Epithelial cell of proximal tubule (primary cell): ENCODE measurements around the gene CNNM4. TPM values are rescaled to one million over a fixed set of nuclear protein-coding genes. Genes with fewer than 3 reads are reported as not detected.

ENCODE experiments used
- DNase-seq: peaks from one replicate; pipeline ENCODE4 v3.0.0-alpha.2; 2011; ENCODE audit warnings: low read depth
- H3K4me3 ChIP-seq: 2 replicates; pipeline ENCODE4 v1.5.1; 2011; ENCODE audit warnings: low read depth, mild to moderate bottlenecking, low read length
- total RNA-seq: library from RNA; depleted of rRNA; stranded (reverse); fragments of >200 nt; gene quantifications from 2 replicates; pipeline ENCODE4 v1.2.3, GENCODE V29; 2015
- TF ChIP-seq, protein P1 (sequence below): conservative IDR thresholded peaks from 2 replicates; pipeline ENCODE4 v1.5.1; 2012; ENCODE audit warnings: low read depth, mild to moderate bottlenecking, low read length

Gene CNNM4
- total RNA-seq, 1 donor from 2014 or later, result 5.7 TPM

DNA sequence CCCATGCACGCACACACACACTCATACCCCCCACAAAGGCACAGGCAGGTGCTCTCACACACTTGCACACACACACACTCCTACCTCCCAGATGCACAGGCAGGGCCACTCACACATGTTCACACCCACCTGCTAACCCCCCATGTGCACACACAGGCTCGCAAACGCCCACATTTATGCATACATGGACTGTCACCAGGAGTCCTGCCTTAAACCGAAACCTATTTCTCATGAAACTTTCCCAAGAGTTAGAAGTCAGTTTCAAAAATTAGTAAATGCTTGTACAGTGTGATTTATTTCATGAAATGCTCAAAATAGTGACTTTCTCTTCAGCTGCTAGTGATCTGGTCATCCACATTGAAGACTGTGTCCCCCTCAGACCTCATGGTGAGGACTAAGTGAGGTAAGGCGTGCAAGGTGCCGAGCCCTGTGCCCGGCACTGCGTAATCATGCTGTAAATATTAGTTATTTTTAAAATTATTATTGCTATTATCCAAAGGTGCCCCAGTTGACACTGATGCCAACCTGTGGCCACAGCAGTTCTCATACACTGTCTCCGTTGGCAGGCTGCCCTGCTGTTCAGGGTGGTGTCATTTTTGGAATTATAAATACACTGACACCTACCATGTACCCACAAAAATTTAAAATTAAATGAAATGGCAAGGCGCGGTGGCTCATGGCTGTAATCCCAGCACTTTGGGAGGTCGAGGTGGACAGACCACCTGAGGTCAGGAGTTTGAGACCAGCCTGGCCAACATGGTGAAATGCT is 12.4 kb downstream of the CNNM4 start:
- TF ChIP-seq, protein P1, sequence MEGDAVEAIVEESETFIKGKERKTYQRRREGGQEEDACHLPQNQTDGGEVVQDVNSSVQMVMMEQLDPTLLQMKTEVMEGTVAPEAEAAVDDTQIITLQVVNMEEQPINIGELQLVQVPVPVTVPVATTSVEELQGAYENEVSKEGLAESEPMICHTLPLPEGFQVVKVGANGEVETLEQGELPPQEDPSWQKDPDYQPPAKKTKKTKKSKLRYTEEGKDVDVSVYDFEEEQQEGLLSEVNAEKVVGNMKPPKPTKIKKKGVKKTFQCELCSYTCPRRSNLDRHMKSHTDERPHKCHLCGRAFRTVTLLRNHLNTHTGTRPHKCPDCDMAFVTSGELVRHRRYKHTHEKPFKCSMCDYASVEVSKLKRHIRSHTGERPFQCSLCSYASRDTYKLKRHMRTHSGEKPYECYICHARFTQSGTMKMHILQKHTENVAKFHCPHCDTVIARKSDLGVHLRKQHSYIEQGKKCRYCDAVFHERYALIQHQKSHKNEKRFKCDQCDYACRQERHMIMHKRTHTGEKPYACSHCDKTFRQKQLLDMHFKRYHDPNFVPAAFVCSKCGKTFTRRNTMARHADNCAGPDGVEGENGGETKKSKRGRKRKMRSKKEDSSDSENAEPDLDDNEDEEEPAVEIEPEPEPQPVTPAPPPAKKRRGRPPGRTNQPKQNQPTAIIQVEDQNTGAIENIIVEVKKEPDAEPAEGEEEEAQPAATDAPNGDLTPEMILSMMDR, result no peak
- no peak overlapping the region for H3K4me3 ChIP-seq
- DNase-seq, result no peak

DNA sequence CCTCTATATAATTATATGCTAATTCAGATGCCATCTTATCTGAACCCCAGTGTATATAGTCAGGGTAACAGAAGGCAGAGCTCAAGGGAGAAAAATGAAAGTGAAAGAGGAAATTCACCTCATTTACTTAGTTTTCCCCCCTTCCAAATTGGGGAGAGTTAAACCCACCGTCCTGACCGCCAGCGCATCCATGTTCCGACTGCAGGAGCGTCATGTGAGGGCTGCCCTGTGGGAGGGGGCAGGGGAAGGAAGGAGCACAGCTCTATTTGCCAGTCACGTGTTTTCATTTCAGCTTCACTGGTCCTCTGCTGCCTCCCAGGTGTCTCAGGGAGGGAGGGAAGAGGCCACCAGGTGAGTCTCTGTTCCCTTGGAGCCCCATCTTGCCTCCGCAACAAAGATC is 13.2 kb downstream of the CNNM4 start:
- TF ChIP-seq, protein P1, result no peak
- DNase-seq, result no peak
- peak overlapping the region; percentile 1 for H3K4me3 ChIP-seq

DNA sequence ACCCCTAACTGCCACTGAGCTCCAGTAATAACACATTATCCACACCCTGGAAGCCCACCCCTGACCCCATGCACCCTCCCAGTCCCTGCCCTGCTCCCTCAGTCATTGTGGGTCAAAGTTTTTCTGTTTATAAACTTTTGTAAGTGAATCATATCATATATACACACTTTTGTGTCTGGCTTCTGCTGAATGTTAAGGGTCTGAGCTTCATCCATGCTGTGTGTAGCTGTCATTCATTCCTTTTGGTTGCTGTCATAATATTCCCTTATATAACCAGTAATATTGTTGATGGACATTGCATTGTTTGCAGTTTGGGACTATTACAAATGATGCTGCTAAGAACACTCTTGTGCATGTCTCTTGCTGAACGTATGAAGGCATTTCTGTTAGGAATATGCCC is 14.5 kb downstream of the CNNM4 start:
- DNase-seq, result no peak
- H3K4me3 ChIP-seq, result no peak overlapping the region
- TF ChIP-seq, protein P1, result no peak

DNA sequence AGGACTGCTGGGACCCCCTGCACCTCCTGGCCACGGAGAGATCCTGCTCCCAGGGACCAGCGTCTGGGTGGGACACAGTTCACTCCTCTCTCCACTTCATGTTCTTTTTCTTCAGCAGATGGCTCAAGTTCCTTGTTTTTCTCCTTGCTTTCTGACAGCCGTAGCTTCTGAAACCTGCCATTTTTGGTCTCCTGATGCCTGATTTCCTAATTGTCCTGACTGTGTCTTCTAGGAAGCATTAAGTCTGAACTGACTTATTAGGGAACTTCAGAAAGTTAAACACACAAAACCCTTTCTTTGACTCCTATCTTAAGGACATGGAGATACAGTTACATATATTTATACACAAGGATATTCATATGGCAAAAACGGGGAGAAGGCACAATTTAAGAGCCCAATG is 22.7 kb downstream of the CNNM4 start:
- TF ChIP-seq, protein P1, result no peak
- no peak for DNase-seq
- H3K4me3 ChIP-seq, result no peak overlapping the region

DNA sequence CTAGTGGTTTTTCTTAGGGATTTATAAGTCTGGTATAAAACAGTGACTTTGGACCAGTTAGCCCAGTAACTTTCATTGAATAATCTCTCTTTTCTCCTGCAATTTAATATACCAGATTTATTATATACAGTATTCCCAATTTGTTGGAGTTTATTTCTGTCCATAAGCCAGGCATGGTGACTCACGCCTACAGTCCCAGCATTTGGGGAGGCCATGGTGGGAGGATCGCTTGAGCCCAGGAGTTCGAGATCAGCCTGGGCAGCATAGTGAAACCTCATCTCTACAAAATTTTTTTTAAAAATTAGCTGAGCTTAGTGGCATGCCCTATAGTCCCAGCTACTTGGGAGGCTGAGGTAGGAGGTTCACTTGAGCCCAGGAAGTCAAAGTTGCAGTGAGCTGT is 26.7 kb downstream of the CNNM4 start:
- TF ChIP-seq, protein P1, result no peak
- DNase-seq, result no peak
- H3K4me3 ChIP-seq, result no peak overlapping the region

DNA sequence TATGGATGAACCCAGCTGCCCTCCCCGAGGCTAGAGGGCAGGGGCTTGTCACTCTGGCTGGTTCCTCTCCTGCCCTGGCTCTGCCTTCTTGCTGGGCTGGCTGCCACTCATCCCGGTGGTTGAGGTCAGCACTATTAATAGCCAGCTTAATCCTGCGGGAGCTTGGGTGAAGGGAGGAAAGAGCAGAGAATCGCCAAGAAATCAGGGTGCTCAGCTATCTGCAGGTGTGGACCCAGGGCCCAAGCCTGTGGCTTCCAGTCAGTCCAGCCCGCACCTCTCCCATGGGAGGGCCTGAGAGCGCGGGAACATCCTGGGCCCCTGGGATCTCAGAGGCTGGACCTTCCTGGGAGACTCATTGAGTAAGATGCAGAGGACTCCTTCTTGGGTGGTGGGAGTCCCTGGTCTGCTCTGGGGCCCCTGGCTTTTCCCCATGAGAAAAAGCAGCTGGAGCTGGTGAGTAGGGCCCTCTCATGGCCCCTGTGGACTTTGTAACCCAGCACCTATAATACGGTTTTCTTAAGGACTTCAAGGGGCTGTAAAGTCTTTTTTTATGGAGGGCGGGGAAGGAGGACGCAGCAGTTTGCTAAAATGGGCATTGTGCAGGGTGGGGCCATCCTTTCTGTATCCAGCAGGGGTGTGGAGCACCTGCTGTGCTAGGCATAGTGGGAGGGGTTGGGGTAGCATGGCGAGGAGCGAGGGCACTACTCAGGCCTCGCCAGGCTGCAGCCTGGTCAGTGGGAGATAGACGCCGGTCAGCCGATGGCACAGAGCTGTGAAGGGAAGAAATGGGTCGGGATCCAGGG is 27.9 kb downstream of the CNNM4 start:
- no peak overlapping the region for H3K4me3 ChIP-seq
- DNase-seq, result no peak
- TF ChIP-seq, protein P1, result no peak
